Suprapubic skin (tissue), 4 donors: ENCODE results near the gene TREM2.

Experiments
- POLR2A ChIP-seq, 2 donors: fragments of 450-650 bp; IDR thresholded peaks; one replicate each; pipeline ENCODE4 v1.6.1; 2017; ENCODE audit warnings: antibody characterized with exemption in 2 of 2, mild to moderate bottlenecking in 2 of 2, moderate library complexity in 2 of 2
- POLR2AphosphoS5 ChIP-seq, 3 donors: sonication (generic); formaldehyde crosslinking; IDR thresholded peaks; one replicate each; pipeline ENCODE4 v1.6.1; 2017; ENCODE audit warnings: antibody characterized with exemption in 3 of 3
- TF ChIP-seq, protein P1 (sequence below), 2 donors: fragments of 200-600 bp in 1 of 2; fragments of 450-650 bp in 1 of 2; sonication (generic) in 1 of 2; IDR thresholded peaks; one replicate each; pipeline ENCODE4 v1.5.1; 2016 to 2019; ENCODE audit warnings: antibody characterized with exemption in 2 of 2, mild to moderate bottlenecking in 1 of 2, moderate library complexity in 1 of 2

DNA sequence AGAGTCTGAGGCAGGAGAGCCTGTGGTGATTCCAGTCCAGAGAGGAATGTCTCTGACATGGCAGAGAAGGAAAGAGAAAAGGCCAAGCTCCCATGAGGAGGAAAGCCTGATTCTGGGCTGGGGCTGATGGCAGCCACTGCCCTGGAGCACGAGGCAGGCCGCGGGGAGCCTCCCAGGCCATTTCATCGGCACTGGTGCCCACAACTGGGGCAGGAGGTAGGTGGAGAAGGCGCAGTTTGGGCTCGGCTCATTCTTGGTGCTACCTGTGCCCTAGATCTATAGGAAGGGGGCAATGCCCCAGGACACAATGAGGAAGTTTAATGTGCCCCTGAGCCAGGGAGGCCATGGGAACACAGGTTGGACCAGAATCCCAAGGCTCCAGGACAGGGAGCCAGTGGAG, 6.1 kb downstream of the TREM2 start:
- TF ChIP-seq, protein P1, sequence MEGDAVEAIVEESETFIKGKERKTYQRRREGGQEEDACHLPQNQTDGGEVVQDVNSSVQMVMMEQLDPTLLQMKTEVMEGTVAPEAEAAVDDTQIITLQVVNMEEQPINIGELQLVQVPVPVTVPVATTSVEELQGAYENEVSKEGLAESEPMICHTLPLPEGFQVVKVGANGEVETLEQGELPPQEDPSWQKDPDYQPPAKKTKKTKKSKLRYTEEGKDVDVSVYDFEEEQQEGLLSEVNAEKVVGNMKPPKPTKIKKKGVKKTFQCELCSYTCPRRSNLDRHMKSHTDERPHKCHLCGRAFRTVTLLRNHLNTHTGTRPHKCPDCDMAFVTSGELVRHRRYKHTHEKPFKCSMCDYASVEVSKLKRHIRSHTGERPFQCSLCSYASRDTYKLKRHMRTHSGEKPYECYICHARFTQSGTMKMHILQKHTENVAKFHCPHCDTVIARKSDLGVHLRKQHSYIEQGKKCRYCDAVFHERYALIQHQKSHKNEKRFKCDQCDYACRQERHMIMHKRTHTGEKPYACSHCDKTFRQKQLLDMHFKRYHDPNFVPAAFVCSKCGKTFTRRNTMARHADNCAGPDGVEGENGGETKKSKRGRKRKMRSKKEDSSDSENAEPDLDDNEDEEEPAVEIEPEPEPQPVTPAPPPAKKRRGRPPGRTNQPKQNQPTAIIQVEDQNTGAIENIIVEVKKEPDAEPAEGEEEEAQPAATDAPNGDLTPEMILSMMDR (IDR thresholded peaks at IDR 0.05), result no peak
- TF ChIP-seq POLR2A (IDR thresholded peaks at IDR 0.05) (no peak), POLR2AphosphoS5 (IDR thresholded peaks at IDR 0.05) (no peak)
